A549 (cell line): ENCODE data around the gene TMEM247. TPM values are rescaled to one million over a fixed set of nuclear protein-coding genes. Genes with fewer than 3 reads are reported as not detected.

Source experiments
- ATAC-seq, 2 experiments: fragments of 200-7000 bp in 1 of 2; fragments of >200 bp in 1 of 2; cut with Nextera tagmentation in 1 of 2; cut with Tn5 transposase in 1 of 2; 3 replicates each; pipeline versions ENCODE4 v1.8.0 to v1.9.1; 2018 to 2020; ENCODE audit warnings: mild to moderate bottlenecking in 1 of 2, moderate library complexity in 1 of 2
- CTCF ChIA-PET: fragments of 300-600 bp; sonication (Branson Sonifier 250); formaldehyde crosslinking; extraction: SDS; loops from one replicate; lab custom pipeline; 2021; ENCODE audit warnings: antibody characterized with exemption, inconsistent platforms; lab: Yijun Ruan, JAX
- POLR2A ChIA-PET: fragments of 350-600 bp; formaldehyde crosslinking; extraction: SDS; loops from one replicate; lab custom pipeline; 2021; ENCODE audit warnings: antibody characterized with exemption, inconsistent platforms; lab: Yijun Ruan, JAX
- DNase-seq, 2 experiments: peaks; one replicate each; pipeline versions ENCODE4 v3.0.0 to v3.0.0-alpha.2; 2011 to 2016; ENCODE audit warnings: low read depth in 1 of 2, low spot score in 1 of 2
- FAIRE-seq: peaks from 2 replicates; lab custom pipeline; 2011; peaks lifted over from hg19 to GRCh38; lab: Jason Lieb, UNC
- H3K27ac ChIP-seq, 2 experiments: fragments of >200 bp; sonication (Bioruptor Twin); formaldehyde crosslinking; 3 replicates each; pipeline ENCODE4 v1.5.1; 2016 to 2017
- H3K4me1 ChIP-seq: fragments of >200 bp; sonication (Bioruptor Twin); formaldehyde crosslinking; 3 replicates; pipeline ENCODE4 v1.6.1; 2016
- H3K4me2 ChIP-seq: fragments of >200 bp; sonication (Bioruptor Twin); formaldehyde crosslinking; 3 replicates; pipeline ENCODE4 v1.6.1; 2016
- H3K4me3 ChIP-seq: fragments of >200 bp; sonication (Bioruptor Twin); formaldehyde crosslinking; 3 replicates; pipeline ENCODE4 v1.5.1; 2016
- H3K9me3 ChIP-seq: fragments of >200 bp; sonication (Bioruptor Twin); formaldehyde crosslinking; 3 replicates; pipeline ENCODE4 v1.6.1; 2016
- CEBPB ChIP-seq, 2 experiments: fragments of >200 bp in 1 of 2; sonication (Bioruptor Twin) in 1 of 2; formaldehyde crosslinking in 1 of 2; IDR thresholded peaks; 2 replicates each; pipeline ENCODE4 v1.6.1; 2012 to 2016
- CHD2 ChIP-seq: fragments of 150-350 bp; IDR thresholded peaks from 2 replicates; pipeline ENCODE4 v1.6.1; 2014; ENCODE audit warnings: low read length; ENCODE audit not compliant: partially characterized antibody
- CHD4 ChIP-seq: fragments of 200-600 bp; sonication (generic); IDR thresholded peaks from 2 replicates; pipeline ENCODE4 v1.6.1; 2016; ENCODE audit warnings: antibody characterized with exemption, mild to moderate bottlenecking, borderline replicate concordance
- E2F6 ChIP-seq: IDR thresholded peaks from 2 replicates; pipeline ENCODE4 v1.6.1; 2012; ENCODE audit warnings: low read depth, borderline replicate concordance
- EHMT2 ChIP-seq: fragments of 200-600 bp; sonication (generic); IDR thresholded peaks from 2 replicates; pipeline ENCODE4 v1.6.1; 2016; ENCODE audit warnings: antibody characterized with exemption, low read depth, mild to moderate bottlenecking, moderate library complexity
- HMGXB4 ChIP-seq: fragments of 250-450 bp; sonication (Bioruptor Pico); IDR thresholded peaks from 2 replicates; pipeline ENCODE4 v1.5.0; 2021; ENCODE audit warnings: mild to moderate bottlenecking, moderate library complexity, borderline replicate concordance
- HOXA7 ChIP-seq: fragments of 250-450 bp; sonication (Bioruptor Pico); IDR thresholded peaks from 2 replicates; pipeline ENCODE4 v1.5.0; 2020; ENCODE audit warnings: mild to moderate bottlenecking, moderate library complexity
- HOXB5 ChIP-seq: fragments of 250-450 bp; sonication (Bioruptor Pico); IDR thresholded peaks from 2 replicates; pipeline ENCODE4 v1.5.0; 2020; ENCODE audit warnings: mild to moderate bottlenecking, moderate library complexity
- JUN ChIP-seq, 2 experiments: fragments of >200 bp; sonication (Bioruptor Twin); formaldehyde crosslinking; IDR thresholded peaks; 2 replicates in 1 of 2; 3 replicates in 1 of 2; pipeline ENCODE4 v1.6.1; 2016 to 2017
- JUNB ChIP-seq: fragments of >200 bp; sonication (Bioruptor Twin); formaldehyde crosslinking; IDR thresholded peaks from 2 replicates; pipeline ENCODE4 v1.6.1; 2016
- RNF2 ChIP-seq: fragments of 200-600 bp; sonication (generic); IDR thresholded peaks from 2 replicates; pipeline ENCODE4 v1.6.1; 2016; ENCODE audit warnings: low read depth, mild to moderate bottlenecking, antibody characterized with exemption, moderate library complexity, borderline replicate concordance
- SMC3 ChIP-seq: fragments of >200 bp; sonication (Bioruptor Twin); formaldehyde crosslinking; IDR thresholded peaks from 3 replicates; pipeline ENCODE4 v1.6.1; 2018; ENCODE audit warnings: inconsistent platforms
- TFCP2L1 ChIP-seq: fragments of 250-450 bp; sonication (Bioruptor Pico); IDR thresholded peaks from 2 replicates; pipeline ENCODE4 v1.5.0; 2021; ENCODE audit warnings: mild to moderate bottlenecking
- WGBS: methylation state at CpG from one replicate; pipeline ENCODE4 v1.1.6; 2017; ENCODE audit errors: missing lambda C conversion rate; 5-methylcytosine and 5-hydroxymethylcytosine counted together
- polyA plus RNA-seq, 4 experiments: library from polyadenylated mRNA; depleted of rRNA in 3 of 4; stranded (reverse); fragments of >200 nt; fragmentation: RNase III in 1 of 4; extraction: RNeasy Plus Mini Kit Qiagen cat#74134 plus additional on column Dnase treatment in 1 of 4; gene quantifications; 2 replicates in 3 of 4; 3 replicates in 1 of 4; pipeline ENCODE4 v1.2.3, GENCODE V29; 2011 to 2017
- TF ChIP-seq, protein P1 (sequence below): fragments of >200 bp; sonication (Bioruptor Twin); formaldehyde crosslinking; IDR thresholded peaks from 3 replicates; pipeline ENCODE4 v1.6.1; 2016
- TF ChIP-seq, protein P2 (sequence below): fragments of >200 bp; sonication (Bioruptor Twin); formaldehyde crosslinking; IDR thresholded peaks from 3 replicates; pipeline ENCODE4 v1.5.1; 2016
- TF ChIP-seq, protein P3 (sequence below): fragments of 250-450 bp; sonication (Bioruptor Pico); IDR thresholded peaks from 2 replicates; pipeline ENCODE4 v1.5.0; 2020; ENCODE audit warnings: low read depth, mild to moderate bottlenecking, moderate library complexity
- TF ChIP-seq, protein P4 (sequence below): fragments of 450-650 bp; IDR thresholded peaks from 2 replicates; pipeline ENCODE4 v1.6.1; 2014; ENCODE audit warnings: antibody characterized with exemption

The TMEM247 gene
- polyA plus RNA-seq, 2 of the 4 experiments (the other 2 are of a cell fraction) = not detected

DNA sequence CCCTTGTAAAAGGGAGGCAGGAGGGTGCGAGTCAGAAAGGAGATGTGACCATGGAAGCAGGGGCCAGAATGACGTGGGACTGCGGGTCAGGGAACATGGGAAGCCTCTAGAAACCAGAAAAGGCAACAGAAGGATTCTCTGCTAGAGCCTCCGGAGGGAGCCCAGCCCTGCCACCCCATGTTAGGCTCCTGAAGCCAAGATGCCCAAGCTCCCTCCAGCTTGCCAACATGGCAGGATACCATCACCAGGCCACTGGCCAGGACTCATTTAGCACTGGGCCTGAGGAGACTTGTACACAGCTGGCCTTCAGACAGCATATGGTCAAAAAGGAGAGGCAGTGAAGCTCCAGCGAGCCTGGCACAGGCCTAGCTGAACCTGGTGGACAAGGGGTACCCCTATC is 5.6 kb downstream of the TMEM247 start:
- H3K9me3 ChIP-seq = no peaks in the 10 kb centered on the region
- no peak overlapping the region for H3K4me2 ChIP-seq
- POLR2A ChIA-PET = no interaction called here
- WGBS = 81% methylated on average over 5 of the region's 5 CpGs
- H3K27ac ChIP-seq = no peak overlapping the region
- TF ChIP-seq, protein P1, sequence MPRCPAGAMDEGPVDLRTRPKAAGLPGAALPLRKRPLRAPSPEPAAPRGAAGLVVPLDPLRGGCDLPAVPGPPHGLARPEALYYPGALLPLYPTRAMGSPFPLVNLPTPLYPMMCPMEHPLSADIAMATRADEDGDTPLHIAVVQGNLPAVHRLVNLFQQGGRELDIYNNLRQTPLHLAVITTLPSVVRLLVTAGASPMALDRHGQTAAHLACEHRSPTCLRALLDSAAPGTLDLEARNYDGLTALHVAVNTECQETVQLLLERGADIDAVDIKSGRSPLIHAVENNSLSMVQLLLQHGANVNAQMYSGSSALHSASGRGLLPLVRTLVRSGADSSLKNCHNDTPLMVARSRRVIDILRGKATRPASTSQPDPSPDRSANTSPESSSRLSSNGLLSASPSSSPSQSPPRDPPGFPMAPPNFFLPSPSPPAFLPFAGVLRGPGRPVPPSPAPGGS = no peak
- TF ChIP-seq CEBPB (IDR thresholded peaks at IDR 0.05) = no peak
- no peak for TF ChIP-seq EHMT2
- TF ChIP-seq CHD4 = no peak
- TF ChIP-seq, protein P2, sequence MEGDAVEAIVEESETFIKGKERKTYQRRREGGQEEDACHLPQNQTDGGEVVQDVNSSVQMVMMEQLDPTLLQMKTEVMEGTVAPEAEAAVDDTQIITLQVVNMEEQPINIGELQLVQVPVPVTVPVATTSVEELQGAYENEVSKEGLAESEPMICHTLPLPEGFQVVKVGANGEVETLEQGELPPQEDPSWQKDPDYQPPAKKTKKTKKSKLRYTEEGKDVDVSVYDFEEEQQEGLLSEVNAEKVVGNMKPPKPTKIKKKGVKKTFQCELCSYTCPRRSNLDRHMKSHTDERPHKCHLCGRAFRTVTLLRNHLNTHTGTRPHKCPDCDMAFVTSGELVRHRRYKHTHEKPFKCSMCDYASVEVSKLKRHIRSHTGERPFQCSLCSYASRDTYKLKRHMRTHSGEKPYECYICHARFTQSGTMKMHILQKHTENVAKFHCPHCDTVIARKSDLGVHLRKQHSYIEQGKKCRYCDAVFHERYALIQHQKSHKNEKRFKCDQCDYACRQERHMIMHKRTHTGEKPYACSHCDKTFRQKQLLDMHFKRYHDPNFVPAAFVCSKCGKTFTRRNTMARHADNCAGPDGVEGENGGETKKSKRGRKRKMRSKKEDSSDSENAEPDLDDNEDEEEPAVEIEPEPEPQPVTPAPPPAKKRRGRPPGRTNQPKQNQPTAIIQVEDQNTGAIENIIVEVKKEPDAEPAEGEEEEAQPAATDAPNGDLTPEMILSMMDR = no peak
- no peak for TF ChIP-seq E2F6
- TF ChIP-seq HOXA7 = no peak
- TF ChIP-seq, protein P3, sequence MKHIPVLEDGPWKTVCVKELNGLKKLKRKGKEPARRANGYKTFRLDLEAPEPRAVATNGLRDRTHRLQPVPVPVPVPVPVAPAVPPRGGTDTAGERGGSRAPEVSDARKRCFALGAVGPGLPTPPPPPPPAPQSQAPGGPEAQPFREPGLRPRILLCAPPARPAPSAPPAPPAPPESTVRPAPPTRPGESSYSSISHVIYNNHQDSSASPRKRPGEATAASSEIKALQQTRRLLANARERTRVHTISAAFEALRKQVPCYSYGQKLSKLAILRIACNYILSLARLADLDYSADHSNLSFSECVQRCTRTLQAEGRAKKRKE (CRISPR knock-in tag) = no peak
- no peak for TF ChIP-seq RNF2
- TF ChIP-seq JUN (IDR thresholded peaks at IDR 0.05) = no peak
- TF ChIP-seq CHD2 = no peak
- CTCF ChIA-PET = no interaction called here
- ATAC-seq (no peak), FAIRE-seq (no peak), DNase-seq (no peak)
- H3K4me3 ChIP-seq = no peak overlapping the region
- H3K4me1 ChIP-seq = peaks cover 28% of the 10 kb centered on the region

- Histone ChIP-seq H3K4me2 (no peak overlapping the region), H3K9me3 (no peaks in the 10 kb centered on the region), H3K4me1 (peaks cover 21% of the 10 kb centered on the region), H3K4me3 (no peak overlapping the region), H3K27ac (no peak overlapping the region)
- POLR2A ChIA-PET = no interaction called here
- no peak for ATAC-seq
- CTCF ChIA-PET = interaction anchor here (0.6 to 1.8 kb wide), 2 partner anchors 116 to 1368 kb away, joined by 3 read pairs; no protein-coding TSS in a partner anchor
- 71% methylated on average over 3 of the region's 3 CpGs for WGBS
- FAIRE-seq = no peak
- no peak for TF ChIP-seq HOXB5
- no peak for TF ChIP-seq EHMT2
- no peak for TF ChIP-seq TFCP2L1 (CRISPR knock-in tag)
- no peak for TF ChIP-seq JUNB
- TF ChIP-seq CHD2 = no peak
- TF ChIP-seq HMGXB4 = no peak
- no peak for DNase-seq
Measured at GRCh38 chr2:46486436-46486835, 7.1 kb downstream of the TMEM247 start.

DNA sequence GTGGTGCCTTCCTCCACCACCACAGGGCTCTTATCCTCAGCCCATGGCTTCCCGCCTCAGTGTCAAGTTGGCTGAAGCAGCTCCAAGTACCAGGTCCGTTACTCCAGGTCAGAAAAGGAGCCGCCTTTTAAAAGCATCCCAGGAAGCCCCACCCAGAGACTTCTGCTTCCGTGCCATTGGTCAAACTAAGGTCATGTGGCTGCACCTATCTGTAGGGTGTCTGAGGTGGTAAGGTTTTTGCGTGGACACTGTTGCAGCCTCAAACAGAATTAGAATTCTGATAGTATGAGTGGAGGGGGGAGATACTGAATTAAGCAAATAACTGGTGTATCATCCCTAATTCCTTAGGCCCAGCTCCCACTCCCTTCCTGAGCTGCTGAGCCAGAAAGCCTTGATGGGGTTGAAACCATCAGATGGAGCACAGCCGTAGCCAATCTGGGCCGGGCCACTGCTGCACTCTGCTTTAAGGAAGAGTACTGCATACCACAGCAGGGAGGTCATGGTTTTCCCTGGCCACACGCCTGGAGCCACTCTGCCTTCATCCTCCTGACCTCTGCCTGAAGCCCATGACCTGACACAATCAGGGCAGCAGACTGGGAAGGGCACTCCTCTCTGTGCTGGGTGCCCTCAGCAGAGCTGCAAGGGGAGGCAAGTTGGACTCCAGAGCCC is 8.4 kb downstream of the TMEM247 start:
- Histone ChIP-seq H3K4me1 (peaks cover 10% of the 10 kb centered on the region), H3K4me3 (no peak overlapping the region), H3K4me2 (peak overlapping the region; percentile 37)
- POLR2A ChIA-PET = no interaction called here
- WGBS = 66% methylated on average over 8 of the region's 8 CpGs
- TF ChIP-seq, protein P4, sequence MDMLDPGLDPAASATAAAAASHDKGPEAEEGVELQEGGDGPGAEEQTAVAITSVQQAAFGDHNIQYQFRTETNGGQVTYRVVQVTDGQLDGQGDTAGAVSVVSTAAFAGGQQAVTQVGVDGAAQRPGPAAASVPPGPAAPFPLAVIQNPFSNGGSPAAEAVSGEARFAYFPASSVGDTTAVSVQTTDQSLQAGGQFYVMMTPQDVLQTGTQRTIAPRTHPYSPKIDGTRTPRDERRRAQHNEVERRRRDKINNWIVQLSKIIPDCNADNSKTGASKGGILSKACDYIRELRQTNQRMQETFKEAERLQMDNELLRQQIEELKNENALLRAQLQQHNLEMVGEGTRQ = peak; percentile 30
- TF ChIP-seq SMC3 = no peak
- TF ChIP-seq, all 56 proteins: peak for 1
- FAIRE-seq (no peak), DNase-seq (peak in 1 of 2 experiments; percentile 32), ATAC-seq (peak; percentile 72 to 87)
- CTCF ChIA-PET = interaction anchor here (0.9 to 1.8 kb wide), 3 partner anchors 9 to 114 kb away, joined by 3 read pairs; no protein-coding TSS in a partner anchor
- H3K9me3 ChIP-seq = no peaks in the 10 kb centered on the region
- H3K27ac ChIP-seq = peak overlapping the region in 1 of 2 experiments; percentile 48; a peak in 3 of 6 replicates
